NB4 (cell line): Measurements from ENCODE around the gene KIF27.

Experiments
- DNase-seq: peaks from one replicate; pipeline ENCODE4 v3.0.0; 2010; ENCODE audit warnings: low read depth
- H3K4me3 ChIP-seq: one replicate; pipeline ENCODE4 v1.5.1; 2011; ENCODE audit warnings: mild to moderate bottlenecking, low read depth, low read length, moderate library complexity
- MYC ChIP-seq: IDR thresholded peaks from 2 replicates; pipeline ENCODE4 v1.6.1; 2011; ENCODE audit warnings: low read depth, low read length
- POLR2A ChIP-seq: IDR thresholded peaks from 2 replicates; pipeline ENCODE4 v1.6.1; 2011; ENCODE audit warnings: mild to moderate bottlenecking; ENCODE audit not compliant: insufficient read length; ENCODE audit errors: extremely low read depth
- TF ChIP-seq, protein P1 (sequence below): IDR thresholded peaks from 2 replicates; pipeline ENCODE4 v1.6.1; 2011; ENCODE audit warnings: low read depth, low read length
- TF ChIP-seq, protein P2 (sequence below): IDR thresholded peaks from one replicate; pipeline ENCODE4 v1.5.1; 2012; ENCODE audit warnings: low read depth, low read length

Gene KIF27

DNA sequence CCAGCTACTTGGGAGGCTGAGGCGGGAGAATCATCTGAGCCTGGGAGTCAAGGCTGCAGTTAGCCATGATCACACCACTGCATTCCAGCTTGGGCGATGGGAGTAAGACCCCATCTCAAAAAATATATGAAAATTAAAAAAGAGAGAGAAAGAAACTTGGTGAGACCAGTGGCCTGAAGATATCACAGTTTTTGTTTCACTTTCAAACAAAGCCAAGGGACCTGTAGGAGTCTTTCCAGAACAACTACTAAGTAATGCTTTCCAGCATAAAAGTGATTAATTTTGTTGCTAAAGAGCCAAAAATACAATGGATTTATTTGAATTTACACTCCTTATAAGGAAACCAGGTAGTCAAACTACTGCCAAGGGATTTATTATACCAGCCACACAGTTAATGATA lies 127.2 kb downstream of the KIF27 start:
- TF ChIP-seq, protein P1, sequence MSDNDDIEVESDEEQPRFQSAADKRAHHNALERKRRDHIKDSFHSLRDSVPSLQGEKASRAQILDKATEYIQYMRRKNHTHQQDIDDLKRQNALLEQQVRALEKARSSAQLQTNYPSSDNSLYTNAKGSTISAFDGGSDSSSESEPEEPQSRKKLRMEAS, result no peak
- no peak for TF ChIP-seq MYC
- no peak for TF ChIP-seq POLR2A
- TF ChIP-seq, protein P2, sequence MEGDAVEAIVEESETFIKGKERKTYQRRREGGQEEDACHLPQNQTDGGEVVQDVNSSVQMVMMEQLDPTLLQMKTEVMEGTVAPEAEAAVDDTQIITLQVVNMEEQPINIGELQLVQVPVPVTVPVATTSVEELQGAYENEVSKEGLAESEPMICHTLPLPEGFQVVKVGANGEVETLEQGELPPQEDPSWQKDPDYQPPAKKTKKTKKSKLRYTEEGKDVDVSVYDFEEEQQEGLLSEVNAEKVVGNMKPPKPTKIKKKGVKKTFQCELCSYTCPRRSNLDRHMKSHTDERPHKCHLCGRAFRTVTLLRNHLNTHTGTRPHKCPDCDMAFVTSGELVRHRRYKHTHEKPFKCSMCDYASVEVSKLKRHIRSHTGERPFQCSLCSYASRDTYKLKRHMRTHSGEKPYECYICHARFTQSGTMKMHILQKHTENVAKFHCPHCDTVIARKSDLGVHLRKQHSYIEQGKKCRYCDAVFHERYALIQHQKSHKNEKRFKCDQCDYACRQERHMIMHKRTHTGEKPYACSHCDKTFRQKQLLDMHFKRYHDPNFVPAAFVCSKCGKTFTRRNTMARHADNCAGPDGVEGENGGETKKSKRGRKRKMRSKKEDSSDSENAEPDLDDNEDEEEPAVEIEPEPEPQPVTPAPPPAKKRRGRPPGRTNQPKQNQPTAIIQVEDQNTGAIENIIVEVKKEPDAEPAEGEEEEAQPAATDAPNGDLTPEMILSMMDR, result no peak
- H3K4me3 ChIP-seq, result no peak overlapping the region
- no peak for DNase-seq

DNA sequence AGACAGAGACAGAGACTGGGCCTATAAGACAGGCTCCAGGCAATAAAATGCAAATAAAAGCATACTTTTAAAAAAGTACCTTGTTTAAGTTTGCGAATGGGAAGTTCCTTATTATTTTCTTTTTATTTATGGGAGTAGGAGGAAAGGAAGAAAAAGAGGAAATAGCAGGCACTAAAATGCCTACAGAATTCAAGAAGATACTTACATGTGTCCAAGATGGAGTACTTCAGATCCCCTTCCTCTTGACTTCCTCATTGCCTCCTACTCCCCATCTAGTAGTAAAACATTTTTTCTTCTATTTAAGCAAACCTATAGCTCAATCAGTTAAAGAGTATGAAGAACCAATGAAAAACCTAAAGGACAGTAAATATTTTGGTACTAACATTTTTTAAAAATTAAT lies 128.5 kb downstream of the KIF27 start:
- no peak for TF ChIP-seq MYC
- TF ChIP-seq, protein P2, result no peak
- no peak for TF ChIP-seq POLR2A
- TF ChIP-seq, protein P1, result no peak
- peak; percentile 19 for DNase-seq
- no peak overlapping the region for H3K4me3 ChIP-seq
